Ramos (cell line): Measurements from ENCODE around the gene PREX1.

Experiments used
- in situ Hi-C: fragments of 300-500 bp; cut with MboI; formaldehyde crosslinking; loops from one replicate; pipeline ENCODE4 v1.14.3; 2022; ENCODE audit warnings: low sequenced_read_pairs; ENCODE audit not compliant: unreplicated experiment

Gene PREX1

GRCh38 chr20:48795732-48796131 lies 32.1 kb downstream of the PREX1 start:
- in situ Hi-C loops: no loop called here

GRCh38 chr20:48794816-48795457 lies 32.9 kb downstream of the PREX1 start:
- in situ Hi-C loops: no loop called here

DNA sequence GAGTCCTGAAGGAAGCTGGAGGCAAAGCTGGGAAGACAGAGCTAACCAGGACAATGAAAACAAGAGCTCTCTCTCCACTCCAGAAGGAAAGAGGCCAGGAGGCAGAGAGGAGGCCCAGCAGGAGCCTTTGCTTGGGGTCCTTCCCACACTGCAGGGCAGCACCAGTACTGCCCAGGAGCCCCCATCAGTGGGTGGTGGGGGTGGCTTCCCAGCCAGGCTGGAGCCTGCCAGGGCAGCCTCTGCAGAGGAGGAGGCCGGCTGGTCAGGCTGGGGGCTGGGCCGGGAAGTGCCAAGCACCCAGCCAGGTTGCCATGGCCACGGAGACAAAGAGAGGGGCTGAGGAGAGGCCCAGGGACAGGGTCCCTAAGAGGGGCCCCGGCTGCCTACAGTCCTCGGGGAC lies 33.4 kb downstream of the PREX1 start:
- in situ Hi-C loops: no loop called here

GRCh38 chr20:48793776-48794175 lies 34.0 kb downstream of the PREX1 start:
- in situ Hi-C loops: no loop called here

DNA sequence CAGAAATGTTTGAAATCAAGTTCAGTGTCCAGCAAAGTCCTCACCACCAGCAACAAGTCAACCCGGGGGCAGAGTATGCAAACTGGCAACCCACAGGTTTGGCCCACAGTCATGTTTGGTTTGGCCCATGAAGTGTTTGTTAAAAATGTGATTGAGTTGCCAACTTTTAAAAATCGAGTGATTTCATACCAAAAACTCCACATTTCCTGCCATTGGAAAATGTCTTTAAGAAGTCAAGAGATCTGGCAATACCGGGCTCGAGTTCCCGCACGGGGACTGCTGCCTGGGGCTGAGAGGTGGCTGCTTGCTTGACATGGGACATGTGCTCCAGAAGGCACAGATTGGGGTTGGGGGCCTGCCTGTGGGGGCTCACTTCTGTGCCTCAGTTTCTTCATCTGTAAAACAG lies 36.1 kb downstream of the PREX1 start:
- in situ Hi-C loops: no loop called here

GRCh38 chr20:48791014-48791413 lies 36.8 kb downstream of the PREX1 start:
- in situ Hi-C loops: no loop called here

DNA sequence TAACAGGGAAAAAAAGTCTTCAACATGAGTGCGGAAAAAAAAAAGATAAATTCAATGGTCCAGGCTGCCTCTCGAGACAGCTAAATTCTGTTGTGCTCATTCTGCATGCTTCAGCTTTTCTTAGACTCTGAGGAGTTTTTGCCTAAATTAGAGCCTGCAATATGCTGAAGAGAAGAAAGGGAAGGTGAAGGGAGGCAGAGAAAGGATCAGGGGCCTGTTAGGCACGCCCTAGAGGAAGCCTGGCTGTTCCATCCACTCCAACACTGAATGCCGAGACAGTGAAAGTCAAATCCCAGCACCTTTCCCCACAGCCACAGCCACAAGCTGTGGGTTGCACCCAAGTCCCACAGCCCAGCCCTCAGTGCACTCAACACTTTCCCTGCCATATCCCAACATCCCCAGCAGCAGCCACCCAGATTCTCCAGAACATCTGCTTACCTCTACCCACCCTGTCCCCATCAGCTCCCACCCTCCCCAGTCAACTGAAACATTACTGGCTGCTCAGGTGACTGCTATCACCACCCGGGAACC lies 37.3 kb downstream of the PREX1 start:
- in situ Hi-C loops: no loop called here

DNA sequence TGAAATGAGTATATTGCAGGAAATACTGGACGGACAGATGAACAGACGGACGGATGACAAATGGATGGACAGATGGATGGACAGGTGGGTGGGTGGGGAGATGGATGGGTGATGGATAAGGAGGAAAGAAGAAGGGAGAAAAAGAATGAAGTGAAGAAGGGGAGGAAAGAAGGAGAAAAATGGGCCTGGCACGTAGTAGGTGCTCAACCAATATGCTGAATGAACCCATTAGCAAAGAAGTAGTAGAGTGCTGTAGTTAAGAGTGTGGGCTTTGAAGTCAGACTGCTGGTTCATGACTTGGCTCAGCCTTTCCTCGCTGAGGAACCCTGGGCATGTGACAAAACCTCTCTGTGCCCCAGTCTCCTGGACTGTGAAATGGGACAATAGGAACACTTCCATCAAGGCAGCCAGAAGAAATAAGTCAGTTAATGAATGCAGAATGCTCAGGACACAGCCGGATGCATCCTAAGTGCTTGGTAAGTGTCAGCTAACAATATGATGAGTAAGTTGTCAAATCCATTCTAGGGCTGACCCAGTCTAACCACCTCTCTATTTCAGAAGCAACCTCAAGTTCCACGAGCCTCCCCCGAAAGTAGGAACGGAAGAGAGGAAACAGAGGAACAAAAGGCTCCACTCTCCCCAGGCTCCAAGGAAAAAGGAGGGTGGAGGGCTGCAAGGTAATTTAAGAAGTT lies 37.9 kb downstream of the PREX1 start:
- in situ Hi-C loops: no loop called here

DNA sequence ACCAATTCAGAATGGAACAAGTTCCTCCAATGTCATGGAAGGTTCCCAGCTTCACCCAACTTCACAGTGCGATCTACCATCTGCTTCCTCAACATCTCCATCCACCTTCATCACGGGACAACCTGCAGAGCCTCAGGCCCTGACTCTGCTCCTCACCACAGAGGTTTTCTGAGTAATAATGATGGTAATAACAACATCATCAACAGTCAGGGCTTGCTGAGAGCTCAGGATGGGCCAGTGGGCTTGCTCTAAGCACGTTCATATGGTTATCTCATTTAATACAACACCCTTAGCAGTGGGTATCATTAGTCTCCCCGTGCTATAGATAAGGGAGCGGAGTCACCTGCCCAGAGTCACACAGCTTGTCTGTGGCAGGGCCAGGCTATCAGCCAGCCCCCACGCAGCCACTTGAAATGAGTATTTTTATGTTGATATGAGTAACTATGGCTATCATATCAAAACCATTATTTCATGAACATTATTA lies 38.6 kb downstream of the PREX1 start:
- in situ Hi-C loops: no loop called here

DNA sequence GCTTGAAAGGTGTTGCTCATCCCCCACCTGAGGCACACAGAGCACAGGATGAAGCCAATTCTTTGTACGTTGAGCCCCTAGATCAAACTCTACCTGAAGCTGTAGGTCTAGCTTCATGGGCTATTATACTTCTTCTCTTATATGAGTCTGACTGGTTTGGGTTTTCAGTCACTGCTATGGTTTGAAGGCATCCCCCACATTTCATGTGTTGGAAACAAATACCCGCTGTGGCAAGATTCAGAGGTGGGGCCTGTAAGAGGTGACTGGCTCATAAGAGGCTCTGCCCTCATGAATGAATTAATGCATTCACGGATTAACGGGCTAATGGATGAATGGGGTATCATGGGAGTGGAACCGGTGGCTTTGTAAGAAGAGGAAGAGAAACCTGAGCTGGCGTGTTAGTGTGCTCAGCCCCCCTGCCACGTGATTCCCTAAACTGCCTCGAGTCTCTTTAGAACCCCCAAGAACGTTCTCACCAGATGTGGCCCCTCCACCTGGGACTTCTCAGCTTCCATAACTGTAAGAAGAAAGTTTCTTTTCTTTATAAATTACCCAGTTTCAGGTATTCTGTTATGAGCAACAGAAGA lies 39.2 kb downstream of the PREX1 start:
- in situ Hi-C loops: no loop called here

DNA sequence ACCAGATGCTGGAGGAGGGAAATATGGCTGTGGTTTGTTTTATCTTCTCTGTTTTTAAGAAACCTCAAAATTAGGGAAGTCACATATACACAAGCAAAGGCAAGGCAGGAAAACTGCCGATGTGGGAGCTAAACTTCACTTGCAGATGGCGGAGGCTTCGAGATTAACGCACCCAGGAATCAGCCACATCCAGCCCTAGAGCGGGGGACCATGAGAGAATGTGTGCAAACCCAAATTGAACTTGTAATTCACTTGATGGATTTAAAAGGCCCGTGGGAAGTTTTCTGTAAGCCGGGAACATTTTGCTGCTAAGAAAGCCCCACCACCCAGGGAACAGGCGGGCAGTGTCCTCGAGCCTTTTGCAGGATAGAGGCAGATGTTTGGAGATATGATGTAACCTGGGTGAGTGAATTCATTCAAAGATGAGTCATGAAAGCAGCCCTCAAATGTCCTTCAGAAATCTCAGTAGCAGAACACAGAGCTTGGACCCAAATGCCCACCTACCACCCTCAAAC lies 39.9 kb downstream of the PREX1 start:
- in situ Hi-C loops: no loop called here

GRCh38 chr20:48786951-48787705 lies 40.7 kb downstream of the PREX1 start:
- in situ Hi-C loops: no loop called here

DNA sequence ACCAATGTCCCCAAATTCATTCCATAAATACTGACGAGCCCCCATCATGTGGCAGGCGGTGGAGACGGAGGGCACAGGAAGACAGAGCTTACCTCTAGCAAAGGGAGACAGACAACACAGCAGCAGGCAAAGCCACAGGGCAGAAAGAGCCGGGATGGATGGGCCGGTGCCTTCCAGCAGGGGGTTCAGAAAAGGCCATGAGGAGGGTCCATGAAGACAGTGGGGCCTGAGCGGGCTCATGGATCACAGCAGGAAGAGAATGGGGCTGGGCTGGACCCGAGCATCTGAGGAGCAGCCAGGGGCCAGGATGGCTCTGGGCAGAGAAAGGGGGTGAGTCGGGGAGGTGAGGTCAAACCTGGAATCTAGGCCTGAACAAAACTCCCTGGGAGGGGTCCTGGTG lies 42.0 kb downstream of the PREX1 start:
- in situ Hi-C loops: no loop called here

DNA sequence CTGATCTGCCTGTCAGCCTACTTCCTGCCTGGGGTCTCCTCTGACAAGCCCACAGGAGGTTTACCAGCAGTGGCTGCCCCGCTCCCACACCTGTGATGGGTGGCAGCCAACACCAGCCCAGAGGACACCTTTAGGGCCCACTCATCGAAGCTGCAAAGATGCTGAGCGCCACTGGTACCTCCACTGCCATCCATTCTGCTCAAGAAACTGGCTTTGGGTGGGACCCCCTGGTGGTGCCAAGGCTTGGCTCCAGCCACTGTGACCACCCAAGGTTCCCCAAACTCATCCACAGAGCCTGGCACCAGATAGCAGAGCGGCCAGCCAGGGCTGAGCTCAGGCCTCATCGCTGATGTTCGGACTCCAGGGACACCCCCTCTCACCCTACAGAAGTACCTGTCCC lies 42.5 kb downstream of the PREX1 start:
- in situ Hi-C loops: no loop called here

GRCh38 chr20:48784273-48784641 lies 43.5 kb downstream of the PREX1 start:
- in situ Hi-C loops: no loop called here

- in situ Hi-C loops: no loop called here
These were observed 44.1 kb downstream of the PREX1 start for GRCh38 chr20:48783533-48784272.

DNA sequence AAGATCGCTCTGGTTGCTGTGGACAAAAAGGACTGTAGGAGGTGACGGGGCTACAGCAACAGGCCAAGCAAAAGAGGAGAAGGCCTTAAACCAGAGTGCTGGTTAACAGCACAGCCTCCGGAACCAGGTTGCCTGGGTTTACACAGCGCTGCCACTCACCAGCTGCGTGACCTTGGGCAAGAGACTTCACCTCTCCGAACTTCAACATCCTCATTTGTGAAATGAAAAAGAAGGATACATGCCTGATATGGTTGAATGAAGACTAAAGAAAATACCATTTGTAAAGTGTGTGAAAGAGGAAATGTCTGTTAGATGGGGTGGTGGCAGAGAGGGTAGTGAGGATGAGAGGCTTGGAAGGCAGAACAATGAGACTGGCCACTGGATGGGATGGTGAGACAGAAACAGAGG lies 44.9 kb downstream of the PREX1 start:
- in situ Hi-C loops: no loop called here

DNA sequence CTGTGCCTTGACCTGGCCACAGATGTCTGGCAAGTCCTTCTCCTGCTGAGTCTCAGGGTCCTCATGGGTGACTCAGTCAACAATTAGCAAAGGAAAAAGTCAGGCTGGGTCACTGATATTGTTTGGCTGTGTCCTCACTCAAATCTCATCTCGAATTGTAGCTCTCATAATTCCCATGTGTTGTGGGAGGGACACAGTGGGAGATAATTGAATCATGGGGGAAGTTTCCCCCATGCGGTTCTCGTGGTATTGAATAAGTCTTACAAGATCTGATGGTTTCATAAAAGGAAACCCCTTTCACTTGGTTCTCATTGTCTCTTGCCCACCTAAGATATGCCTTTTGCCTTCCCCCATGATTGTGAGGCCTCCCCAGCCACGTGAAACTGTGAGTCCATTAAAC lies 45.7 kb downstream of the PREX1 start:
- in situ Hi-C loops: no loop called here

- in situ Hi-C loops: no loop called here
These were observed 46.2 kb downstream of the PREX1 start for GRCh38 chr20:48781634-48782033.

GRCh38 chr20:48779435-48779834 lies 48.4 kb downstream of the PREX1 start:
- in situ Hi-C loops: no loop called here
